Endothelial cell of umbilical vein (primary cell): ENCODE results near the gene KLHL21. TPM values are rescaled to one million over a fixed set of nuclear protein-coding genes. Genes with fewer than 3 reads are reported as not detected.

Experiments
- BruUV-seq: library from RNA; stranded (reverse); fragments of 400-500 nt; replicated peaks from 2 replicates; lab custom pipeline; 2021; lab: Mats Ljungman, UMichigan
- CTCF ChIA-PET: fragments of 300-600, 350-600 bp; sonication (Branson Sonifier 250); formaldehyde crosslinking; loops from one replicate; lab custom pipeline; 2021; ENCODE audit warnings: antibody characterized with exemption, inconsistent platforms; lab: Charles Lee
- POLR2A ChIA-PET: fragments of 300-600, 350-600 bp; sonication (Branson Sonifier 250); formaldehyde crosslinking; loops from one replicate; lab custom pipeline; 2021; ENCODE audit warnings: antibody characterized with exemption, inconsistent platforms; lab: Charles Lee
- DNase-seq: peaks from one replicate; pipeline ENCODE4 v3.0.0-alpha.2; 2011; ENCODE audit warnings: low read depth, low spot score
- FAIRE-seq: peaks from 2 replicates; lab custom pipeline; 2011; peaks lifted over from hg19 to GRCh38; lab: Jason Lieb, UNC
- H2AFZ ChIP-seq: 2 replicates; pipeline ENCODE4 v1.6.0; 2012; ENCODE audit warnings: low read depth, low read length, control low read depth, inconsistent platforms
- H3K27ac ChIP-seq: 2 replicates; pipeline ENCODE4 v1.5.1; 2011; ENCODE audit warnings: low read depth, mild to moderate bottlenecking, control low read depth, low read length, moderate library complexity; ENCODE audit not compliant: insufficient read depth
- H3K27me3 ChIP-seq, 2 experiments: 2 replicates each; pipeline versions ENCODE4 v1.6.0 to v1.6.1; 2011; ENCODE audit warnings: low read length in 2 of 2, mixed read lengths in 1 of 2; ENCODE audit not compliant: control insufficient read depth in 2 of 2, insufficient read depth in 2 of 2
- H3K36me3 ChIP-seq, 2 experiments: 2 replicates in 1 of 2; 3 replicates in 1 of 2; pipeline ENCODE4 v1.5.1; 2011; ENCODE audit warnings: low read length in 2 of 2, mild to moderate bottlenecking in 1 of 2, moderate library complexity in 1 of 2; ENCODE audit not compliant: control insufficient read depth in 2 of 2, insufficient read depth in 2 of 2; ENCODE audit errors: extremely low read depth in 1 of 2
- H3K4me1 ChIP-seq: 3 replicates; pipeline ENCODE4 v1.5.1; 2011; ENCODE audit warnings: mild to moderate bottlenecking, low read length; ENCODE audit not compliant: control insufficient read depth, insufficient read depth; ENCODE audit errors: extremely low read depth
- H3K4me2 ChIP-seq: 2 replicates; pipeline ENCODE4 v1.6.1; 2011; ENCODE audit warnings: low read length, control low read depth, mixed read lengths; ENCODE audit not compliant: insufficient read depth
- H3K4me3 ChIP-seq, 3 experiments: fragments of 200-600 bp in 1 of 3; sonication (generic), shearing (Covaris generic) in 1 of 3; replicated peaks in 1 of 3; 2 replicates each; pipeline ENCODE4 v1.5.1; 2011 to 2016; ENCODE audit warnings: control low read depth in 3 of 3, low read length in 3 of 3, mild to moderate bottlenecking in 2 of 3, inconsistent platforms in 1 of 3, low read depth in 1 of 3, moderate library complexity in 1 of 3; ENCODE audit not compliant: insufficient read depth in 1 of 3
- H3K79me2 ChIP-seq: 2 replicates; pipeline ENCODE4 v1.6.0; 2012; ENCODE audit warnings: low read length, inconsistent platforms; ENCODE audit not compliant: control insufficient read depth, insufficient read depth
- H3K9ac ChIP-seq: replicated peaks from 2 replicates; pipeline ENCODE3; 2011; ENCODE audit warnings: low read length, control low read depth; ENCODE audit not compliant: insufficient read depth; ENCODE audit errors: extremely low read depth
- H3K9me1 ChIP-seq: replicated peaks from 3 replicates; pipeline ENCODE4 v1.6.0; 2011; ENCODE audit warnings: mild to moderate bottlenecking, low read length; ENCODE audit not compliant: control insufficient read depth, insufficient read depth; ENCODE audit errors: extremely low read depth
- H3K9me3 ChIP-seq: replicated peaks from 2 replicates; pipeline ENCODE4 v1.5.1; 2012; ENCODE audit warnings: low read length, inconsistent platforms; ENCODE audit not compliant: control insufficient read depth, insufficient read depth
- H4K20me1 ChIP-seq: replicated peaks from 2 replicates; pipeline ENCODE3; 2011; ENCODE audit warnings: mild to moderate bottlenecking, low read length; ENCODE audit not compliant: control insufficient read depth, insufficient read depth; ENCODE audit errors: extremely low read depth
- CTCF ChIP-seq, 2 donors: IDR thresholded peaks; 1 replicate in 1 of 2; 2 replicates in 1 of 2; pipeline ENCODE4 v1.5.1; 2011; ENCODE audit warnings: low read length in 2 of 2, mild to moderate bottlenecking in 2 of 2, moderate library complexity in 2 of 2, control low read depth in 1 of 2, inconsistent platforms in 1 of 2, low read depth in 1 of 2; ENCODE audit not compliant: insufficient read depth in 1 of 2; ENCODE audit errors: extremely low read depth in 1 of 2
- EZH2 ChIP-seq: IDR thresholded peaks from 2 replicates; pipeline ENCODE4 v1.6.1; 2012; ENCODE audit warnings: borderline replicate concordance, low read depth, mild to moderate bottlenecking, moderate library complexity, low read length, inconsistent platforms; ENCODE audit not compliant: severe bottlenecking
- FOS ChIP-seq: IDR thresholded peaks from 2 replicates; pipeline ENCODE4 v1.6.1; 2011; ENCODE audit warnings: mild to moderate bottlenecking, low read length, moderate library complexity, borderline replicate concordance; ENCODE audit not compliant: insufficient read depth
- GATA2 ChIP-seq: IDR thresholded peaks from 2 replicates; pipeline ENCODE4 v1.7.0; 2011; ENCODE audit warnings: low read depth, mild to moderate bottlenecking, moderate library complexity, mixed read lengths, low read length; ENCODE audit not compliant: insufficient read length, insufficient read depth
- JUN ChIP-seq: IDR thresholded peaks from 2 replicates; pipeline ENCODE4 v1.6.1; 2011; ENCODE audit warnings: borderline replicate concordance, low read depth; ENCODE audit not compliant: insufficient read length, insufficient read depth
- MAX ChIP-seq: IDR thresholded peaks from 2 replicates; pipeline ENCODE4 v1.6.1; 2011; ENCODE audit not compliant: insufficient read depth, insufficient read length
- MYC ChIP-seq: IDR thresholded peaks from one replicate; pipeline ENCODE4 v1.6.1; 2011; ENCODE audit warnings: mild to moderate bottlenecking, low read depth, low read length
- POLR2A ChIP-seq: IDR thresholded peaks from 2 replicates; pipeline ENCODE4 v1.6.1; 2012; ENCODE audit warnings: low read depth, mild to moderate bottlenecking, control low read depth, low read length
- POLR2AphosphoS5 ChIP-seq: IDR thresholded peaks from 2 replicates; pipeline ENCODE4 v1.6.1; 2012; ENCODE audit warnings: low read depth, mild to moderate bottlenecking, control low read depth, low read length, moderate library complexity; ENCODE audit not compliant: insufficient read depth
- dilution Hi-C: fragments of 300-500 bp; cut with MboI; formaldehyde crosslinking; loops from one replicate; pipeline ENCODE4 v1.15.0; 2019; ENCODE audit warnings: low sequenced_read_pairs; ENCODE audit not compliant: extremely low pct_ligation_motif_present
- intact Hi-C: fragments of 100-400 bp; cut with micrococcal nuclease; formaldehyde crosslinking; loops from one replicate; pipeline ENCODE4 v1.10.0; 2022
- polyA plus RNA-seq, 4 experiments: library from polyadenylated mRNA; depleted of rRNA in 3 of 4; stranded (reverse) in 3 of 4; unstranded in 1 of 4; fragments of >200 nt; gene quantifications; 2 replicates each; pipeline versions ENCODE4 v1.2.1 to v1.2.3, GENCODE V29; 2011 to 2012; ENCODE audit warnings: missing spikeins in 1 of 4
- total RNA-seq: library from RNA; stranded (reverse); gene quantifications from 2 replicates; pipeline ENCODE4 v1.2.3, GENCODE V29; 2021

KLHL21 gene
- total and polyA plus RNA-seq, 2 donors (not counting 3 experiments of a cell fraction or from before 2014, with no cell fraction given) = 18.0 to 22.4 TPM

DNA sequence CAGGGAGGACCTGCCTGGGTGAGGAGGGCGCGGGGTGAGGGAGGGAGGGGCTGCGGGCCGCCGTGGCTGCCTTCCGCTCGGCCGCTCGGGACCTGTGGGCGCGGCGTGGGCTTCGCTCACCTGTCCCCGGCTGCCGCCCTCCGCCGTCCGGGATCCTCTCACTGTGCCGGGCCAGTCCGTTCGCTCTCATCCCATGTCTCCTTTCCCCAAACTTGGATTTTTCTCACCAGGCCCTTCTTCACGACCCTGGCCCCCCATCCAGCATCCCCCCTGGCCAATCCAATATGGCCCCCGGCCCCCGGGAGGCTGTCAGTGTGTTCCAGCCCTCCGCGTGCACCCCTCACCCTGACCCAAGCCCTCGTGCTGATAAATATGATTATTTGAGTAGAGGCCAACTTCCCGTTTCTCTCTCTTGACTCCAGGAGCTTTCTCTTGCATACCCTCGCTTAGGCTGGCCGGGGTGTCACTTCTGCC lies 22.5 kb downstream of the KLHL21 start:
- peaks cover 11% of the 10 kb centered on the region for H3K79me2 ChIP-seq
- H3K27ac ChIP-seq = peak overlapping the region; percentile 41
- no peak for DNase-seq
- CTCF ChIA-PET = interaction anchor here (1.0 to 1.8 kb wide), 7 partner anchors 18 to 94 kb away, joined by 4 to 15 read pairs (median 6); partner anchors contain the start of genes NOL9 and TAS1R1
- peak overlapping the region; percentile 39 for H3K9ac ChIP-seq
- no peaks in the 10 kb centered on the region for H3K9me1 ChIP-seq
- POLR2A ChIA-PET = interaction anchor here (0.7 to 2.0 kb wide), 5 partner anchors 20 to 115 kb away, joined by 3 to 6 read pairs (median 5); partner anchors contain the start of gene KLHL21
- no peaks in the 10 kb centered on the region for H4K20me1 ChIP-seq
- TF ChIP-seq MAX (no peak), GATA2 (no peak), POLR2AphosphoS5 (no peak), MYC (no peak), JUN (no peak), POLR2A (no peak), CTCF (IDR thresholded peaks at IDR 0.05; ENCODE audit: extremely low read depth in 1 of 2, insufficient read depth in 1 of 2, low read depth in 1 of 2, low read length in 2 of 2) (no peak), EZH2 (no peak), FOS (no peak)
- intact Hi-C loops (loop anchor here (1.0 kb wide), 2 partner anchors 21 to 33 kb away; partner anchors contain the start of gene PHF13), dilution Hi-C loops (no loop called here)
- BruUV-seq = TSS peak; percentile 47
- no peaks in the 10 kb centered on the region for H3K9me3 ChIP-seq
- H3K4me1 ChIP-seq = peaks cover 14% of the 10 kb centered on the region
- H3K36me3 ChIP-seq = no peaks in the 10 kb centered on the region
- FAIRE-seq = no peak
- H2AFZ ChIP-seq = peak overlapping the region; percentile 65
- peak overlapping the region; percentile 57 to 98 (median 65) for H3K4me3 ChIP-seq
- peak overlapping the region; percentile 75 for H3K4me2 ChIP-seq
- no peaks in the 10 kb centered on the region for H3K27me3 ChIP-seq
